ENCODE results near the gene COL16A1. TPM values are rescaled to one million over a fixed set of nuclear protein-coding genes. Genes with fewer than 3 reads are reported as not detected.

The COL16A1 gene
- total and polyA plus RNA-seq, 7 donors, result 4.6 to 271 (median 43.1) TPM

GRCh38 chr1:31605908-31606427, 97.8 kb downstream of the COL16A1 start:
- Histone ChIP-seq H3K27ac (no peak overlapping the region), H3K4me3 (no peak overlapping the region), H3K4me1 (no peaks in the 10 kb centered on the region), H3K27me3 (no peaks in the 10 kb centered on the region), H3K9me3 (no peaks in the 10 kb centered on the region), H3K36me3 (no peaks in the 10 kb centered on the region)
- intact Hi-C loops (cut with DNase I), result no loop called here
- TF ChIP-seq POLR2A (IDR thresholded peaks at IDR 0.05) (no peak), CTCF (IDR thresholded peaks at IDR 0.05) (no peak), POLR2AphosphoS5 (IDR thresholded peaks at IDR 0.05) (no peak), EP300 (IDR thresholded peaks at IDR 0.05) (no peak)
- DNase-seq, result no peak
- 83 to 91% methylated on average over 4 of the region's 4 CpGs for WGBS, 2 donors

Other genes starting within 250 kb of the COL16A1 start
- gene TINAGL1, start 127.5 kb downstream of the COL16A1 start, total RNA-seq, result 100 to 1,000 TPM in 3 of 4 donors, 10 to 100 TPM in 1; 62.9 to 238 (median 132) TPM
- gene TINAGL1, start 127.5 kb downstream of the COL16A1 start, polyA plus RNA-seq, result 10 to 100 TPM; 21.0 to 87.9 (median 40.9) TPM
- gene HCRTR1, start 86.3 kb downstream of the COL16A1 start, total RNA-seq, result not detected
- gene HCRTR1, start 86.3 kb downstream of the COL16A1 start, polyA plus RNA-seq, result under 1 TPM in 1 of 3 donors, not detected in 2; 0.03 TPM
- 10 to 100 TPM; 52.9 to 87.4 (median 65.7) TPM for gene PEF1, start 59.1 kb downstream of the COL16A1 start, total RNA-seq
- gene PEF1, start 59.1 kb downstream of the COL16A1 start, polyA plus RNA-seq, result 10 to 100 TPM; 56.5 to 74.2 (median 66.4) TPM
- 1 to 10 TPM; 1.4 to 3.9 (median 1.5) TPM for gene ADGRB2, start 60.3 kb upstream of the COL16A1 start, total RNA-seq
- gene ADGRB2, start 60.3 kb upstream of the COL16A1 start, polyA plus RNA-seq, result 1 to 10 TPM in 1 of 3 donors, not detected in 2; 1.3 TPM
- gene SPOCD1, start 112.0 kb upstream of the COL16A1 start, total RNA-seq, result under 1 TPM in 2 of 4 donors, not detected in 2; 0.14 to 0.55 TPM
- under 1 TPM in 1 of 3 donors, not detected in 2; 0.70 TPM for gene SPOCD1, start 112.0 kb upstream of the COL16A1 start, polyA plus RNA-seq
- gene PTP4A2, start 234.4 kb upstream of the COL16A1 start, total RNA-seq, result 100 to 1,000 TPM; 226 to 327 (median 255) TPM
- 100 to 1,000 TPM; 145 to 228 (median 177) TPM for gene PTP4A2, start 234.4 kb upstream of the COL16A1 start, polyA plus RNA-seq

All from sigmoid colon (tissue), 7 donors.